Hepatocyte (in vitro differentiated cells): ENCODE measurements around the gene WNK2. TPM values are rescaled to one million over a fixed set of nuclear protein-coding genes. Genes with fewer than 3 reads are reported as not detected.
A peak's percentile ranks its signal among the peaks of the same experiment; 100 is the strongest.

Source experiments
- DNase-seq: peaks from one replicate; pipeline ENCODE4 v3.0.0-alpha.2; 2016; ENCODE audit warnings: low spot score
- H2AFZ ChIP-seq: fragments of 200-600 bp; sonication (generic); 2 replicates; pipeline ENCODE4 v1.6.0; 2016; ENCODE audit warnings: antibody characterized with exemption, mild to moderate bottlenecking
- H3K27ac ChIP-seq: fragments of 200-600 bp; sonication (generic); 2 replicates; pipeline ENCODE4 v1.5.1; 2016; ENCODE audit warnings: mild to moderate bottlenecking
- H3K27me3 ChIP-seq: fragments of 200-600 bp; sonication (generic); 2 replicates; pipeline ENCODE4 v1.6.1; 2016
- H3K36me3 ChIP-seq: fragments of 200-600 bp; sonication (generic); replicated peaks from 2 replicates; pipeline ENCODE4 v1.5.1; 2016; ENCODE audit warnings: low read depth; ENCODE audit not compliant: insufficient read depth
- H3K4me1 ChIP-seq: fragments of 200-600 bp; sonication (generic); 2 replicates; pipeline ENCODE4 v1.5.1; 2016; ENCODE audit warnings: mild to moderate bottlenecking, moderate library complexity; ENCODE audit not compliant: insufficient read depth
- H3K4me2 ChIP-seq: fragments of 200-600 bp; sonication (generic); 2 replicates; pipeline ENCODE4 v1.6.0; 2016
- H3K4me3 ChIP-seq: fragments of 200-600 bp; sonication (generic); 2 replicates; pipeline ENCODE4 v1.5.1; 2016; ENCODE audit warnings: mild to moderate bottlenecking
- H3K79me2 ChIP-seq: fragments of 200-600 bp; sonication (generic); 2 replicates; pipeline ENCODE4 v1.6.0; 2017; ENCODE audit warnings: mild to moderate bottlenecking
- H3K9me2 ChIP-seq: fragments of 200-600 bp; sonication (generic); replicated peaks from 2 replicates; pipeline ENCODE4 v1.6.0; 2017; ENCODE audit warnings: mild to moderate bottlenecking; ENCODE audit not compliant: insufficient read depth
- H3K9me3 ChIP-seq: fragments of 200-600 bp; sonication (generic); 2 replicates; pipeline ENCODE4 v1.5.1; 2016; ENCODE audit warnings: low read depth, mild to moderate bottlenecking
- H4K20me1 ChIP-seq: fragments of 200-600 bp; sonication (generic); 2 replicates; pipeline ENCODE4 v1.6.0; 2016; ENCODE audit warnings: mild to moderate bottlenecking; ENCODE audit not compliant: insufficient read depth, poor library complexity, severe bottlenecking
- CTCF ChIP-seq: fragments of 200-600 bp; sonication (generic); IDR thresholded peaks from 2 replicates; pipeline ENCODE4 v1.5.1; 2016; ENCODE audit warnings: antibody characterized with exemption, mild to moderate bottlenecking; ENCODE audit not compliant: poor library complexity
- EZH2 ChIP-seq: fragments of 200-600 bp; sonication (generic); IDR thresholded peaks from 2 replicates; pipeline ENCODE4 v1.6.1; 2016; ENCODE audit warnings: antibody characterized with exemption, mild to moderate bottlenecking, borderline replicate concordance
- EZH2phosphoT487 ChIP-seq: fragments of 200-600 bp; sonication (generic); IDR thresholded peaks from one replicate; pipeline ENCODE4 v1.6.1; 2018; ENCODE audit warnings: antibody characterized with exemption, mild to moderate bottlenecking, low read depth, moderate library complexity; ENCODE audit not compliant: unreplicated experiment, severe bottlenecking
- WGBS: methylation state at CpG from one replicate; pipeline ENCODE4 v1.1.6; 2016; ENCODE audit warnings: low lambda C conversion rate; ENCODE audit errors: missing lambda C conversion rate; 5-methylcytosine and 5-hydroxymethylcytosine counted together
- polyA plus RNA-seq: library from polyadenylated mRNA; unstranded; fragments of >200 nt; fragmentation: Nextera tagmentation; extraction: Ambion mirVana; gene quantifications from 2 replicates; pipeline ENCODE4 v1.2.1, GENCODE V29; 2016
- total RNA-seq: library from RNA; depleted of rRNA; stranded (reverse); fragments of >200 nt; gene quantifications from 2 replicates; pipeline ENCODE4 v1.2.3, GENCODE V29; 2014

The WNK2 gene
- total and polyA plus RNA-seq, 2 experiments from 2014 or later = 8.9 to 13.5 TPM

- peak; percentile 59 for DNase-seq
- no peaks in the 10 kb centered on the region for H3K36me3 ChIP-seq
- no peaks in the 10 kb centered on the region for H3K9me2 ChIP-seq
- no peak overlapping the region for H2AFZ ChIP-seq
- H3K27ac ChIP-seq = no peak overlapping the region
- H3K4me1 ChIP-seq = no peaks in the 10 kb centered on the region
- no peak overlapping the region for H3K4me2 ChIP-seq
- no peaks in the 10 kb centered on the region for H3K9me3 ChIP-seq
- TF ChIP-seq CTCF = peak; percentile 49
- no peak for TF ChIP-seq EZH2
- TF ChIP-seq EZH2phosphoT487 = no peak
- no peak overlapping the region for H3K4me3 ChIP-seq
- no peaks in the 10 kb centered on the region for H3K27me3 ChIP-seq
- WGBS = 79% methylated on average over 14 of the region's 14 CpGs
- no peaks in the 10 kb centered on the region for H3K79me2 ChIP-seq
- H4K20me1 ChIP-seq = no peaks in the 10 kb centered on the region
Measured at GRCh38 chr9:93154293-93154903, 29.5 kb upstream of the WNK2 start.

- Histone ChIP-seq H3K36me3 (no peaks in the 10 kb centered on the region), H3K4me2 (no peak overlapping the region), H3K9me3 (no peaks in the 10 kb centered on the region), H2AFZ (no peak overlapping the region), H4K20me1 (no peaks in the 10 kb centered on the region), H3K4me3 (no peak overlapping the region), H3K27ac (no peak overlapping the region), H3K27me3 (no peaks in the 10 kb centered on the region), H3K79me2 (no peaks in the 10 kb centered on the region), H3K4me1 (no peaks in the 10 kb centered on the region), H3K9me2 (no peaks in the 10 kb centered on the region)
- 87% methylated on average over 16 of the region's 16 CpGs for WGBS
- no peak for TF ChIP-seq CTCF
- no peak for TF ChIP-seq EZH2phosphoT487
- TF ChIP-seq EZH2 = no peak
- DNase-seq = no peak
Measured at GRCh38 chr9:93155716-93156474, 28.0 kb upstream of the WNK2 start.

DNA sequence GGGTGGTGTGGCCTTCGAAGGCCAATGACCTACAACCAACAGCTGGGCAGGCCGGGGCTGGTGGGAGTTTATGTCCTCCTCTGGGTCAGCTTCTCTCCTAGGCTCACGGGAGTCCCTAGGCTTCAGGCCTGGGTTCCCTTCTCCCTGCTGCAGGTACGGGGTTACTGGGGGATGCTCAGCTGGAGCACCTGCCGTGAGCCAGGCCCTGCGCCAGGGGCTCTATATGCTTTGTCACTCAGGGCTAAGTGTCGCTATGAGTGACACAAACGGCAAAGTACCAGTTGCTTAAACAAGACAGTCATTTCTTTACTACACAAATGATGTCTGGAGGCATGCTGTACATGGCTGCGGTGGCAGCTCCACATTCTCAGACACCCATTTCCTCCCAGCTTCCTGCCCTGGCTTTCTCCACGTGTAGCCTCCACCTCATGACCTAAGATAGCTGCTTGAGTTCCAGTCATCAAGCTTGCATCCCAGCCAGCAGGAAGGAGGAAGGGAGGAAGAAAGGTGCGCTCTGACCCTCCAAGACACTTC, 27.4 kb upstream of the WNK2 start:
- DNase-seq = no peak
- WGBS = 93% methylated on average over 11 of the region's 11 CpGs
- TF ChIP-seq EZH2 (no peak), CTCF (no peak), EZH2phosphoT487 (no peak)
- H3K9me2 ChIP-seq = no peaks in the 10 kb centered on the region
- no peak overlapping the region for H3K4me2 ChIP-seq
- no peaks in the 10 kb centered on the region for H3K79me2 ChIP-seq
- H3K36me3 ChIP-seq = no peaks in the 10 kb centered on the region
- no peaks in the 10 kb centered on the region for H3K9me3 ChIP-seq
- H4K20me1 ChIP-seq = no peaks in the 10 kb centered on the region
- H3K27ac ChIP-seq = no peak overlapping the region
- no peaks in the 10 kb centered on the region for H3K27me3 ChIP-seq
- no peak overlapping the region for H2AFZ ChIP-seq
- H3K4me3 ChIP-seq = no peak overlapping the region
- no peaks in the 10 kb centered on the region for H3K4me1 ChIP-seq
